Right lobe of liver (tissue), 4 donors: ENCODE data around the gene KRTAP2-2.

Source experiments
- POLR2A ChIP-seq: fragments of 450-650 bp; IDR thresholded peaks from one replicate; pipeline ENCODE4 v1.6.1; 2017; ENCODE audit warnings: antibody characterized with exemption, mild to moderate bottlenecking
- TF ChIP-seq, protein P1 (sequence below), 4 donors: fragments of 200-600 bp in 3 of 4; fragments of 450-650 bp in 1 of 4; IDR thresholded peaks; one replicate each; pipeline versions ENCODE4 v1.5.1 to v1.8.0; 2016 to 2022; ENCODE audit warnings: antibody characterized with exemption in 4 of 4, mild to moderate bottlenecking in 2 of 4
- donor health status: DM: no; HTN: no; CAD: no.
- donor health status: DM: no; HTN: no; CAD: no.
- donor health status: DM: no; HTN: yes; CAD: no.

DNA sequence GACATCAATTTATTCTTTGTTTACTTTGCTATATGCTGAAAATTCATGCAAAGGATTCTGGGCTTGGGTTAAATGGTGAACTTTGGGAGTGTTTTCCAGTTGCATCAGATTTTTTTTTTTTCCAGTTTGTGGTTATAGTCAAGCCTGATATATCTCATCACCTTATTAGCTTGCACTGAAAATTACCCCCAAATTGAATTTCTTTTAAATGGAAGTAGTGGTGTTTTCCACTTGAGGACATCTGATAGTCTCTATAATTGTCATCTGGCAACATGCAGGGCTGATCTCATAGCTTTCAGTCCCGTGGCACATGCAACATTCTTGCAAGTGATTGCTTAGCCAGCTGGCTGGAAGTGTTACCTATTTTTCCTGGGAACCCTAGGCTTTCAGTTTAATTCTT is 41.4 kb downstream of the KRTAP2-2 start:
- TF ChIP-seq, protein P1, sequence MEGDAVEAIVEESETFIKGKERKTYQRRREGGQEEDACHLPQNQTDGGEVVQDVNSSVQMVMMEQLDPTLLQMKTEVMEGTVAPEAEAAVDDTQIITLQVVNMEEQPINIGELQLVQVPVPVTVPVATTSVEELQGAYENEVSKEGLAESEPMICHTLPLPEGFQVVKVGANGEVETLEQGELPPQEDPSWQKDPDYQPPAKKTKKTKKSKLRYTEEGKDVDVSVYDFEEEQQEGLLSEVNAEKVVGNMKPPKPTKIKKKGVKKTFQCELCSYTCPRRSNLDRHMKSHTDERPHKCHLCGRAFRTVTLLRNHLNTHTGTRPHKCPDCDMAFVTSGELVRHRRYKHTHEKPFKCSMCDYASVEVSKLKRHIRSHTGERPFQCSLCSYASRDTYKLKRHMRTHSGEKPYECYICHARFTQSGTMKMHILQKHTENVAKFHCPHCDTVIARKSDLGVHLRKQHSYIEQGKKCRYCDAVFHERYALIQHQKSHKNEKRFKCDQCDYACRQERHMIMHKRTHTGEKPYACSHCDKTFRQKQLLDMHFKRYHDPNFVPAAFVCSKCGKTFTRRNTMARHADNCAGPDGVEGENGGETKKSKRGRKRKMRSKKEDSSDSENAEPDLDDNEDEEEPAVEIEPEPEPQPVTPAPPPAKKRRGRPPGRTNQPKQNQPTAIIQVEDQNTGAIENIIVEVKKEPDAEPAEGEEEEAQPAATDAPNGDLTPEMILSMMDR (IDR thresholded peaks at IDR 0.05): no peak
- no peak for TF ChIP-seq POLR2A
